ENCODE results near the gene SAMD7. TPM values are rescaled to one million over a fixed set of nuclear protein-coding genes. Genes with fewer than 3 reads are reported as not detected.

Gene SAMD7
- total RNA-seq: not detected in 2 replicates

GRCh38 chr3:169911272-169911671, at the start of gene SAMD7:
Gene SAMD7 (plus strand): TSS chr3:169911572. CDS start chr3:169919499, 7,927 bp downstream.

GRCh38 chr3:169869484-169870220, 41.7 kb upstream of the SAMD7 start, which contains the start of gene LRRC31:
Gene LRRC31 (minus strand): TSS chr3:169869935. CDS start chr3:169869807, 128 bp downstream.

GRCh38 chr3:169966428-169966950, 55.1 kb downstream of the SAMD7 start, which contains the start of gene SEC62:
Gene SEC62 (plus strand): TSS chr3:169966807. CDS start chr3:169966823, 16 bp downstream.

Other genes starting within 250 kb of the SAMD7 start
- 21.3 and 25.2 TPM in 2 replicates for gene MECOM, start 247.9 kb upstream of the SAMD7 start, total RNA-seq
- 92.2 and 99.0 TPM in 2 replicates for gene TERC, start 146.5 kb upstream of the SAMD7 start, total RNA-seq
- 3.6 and 3.7 TPM in 2 replicates for gene ACTRT3, start 142.0 kb upstream of the SAMD7 start, total RNA-seq
- 10.9 and 12.1 TPM in 2 replicates for gene MYNN, start 138.2 kb upstream of the SAMD7 start, total RNA-seq
- not detected in 2 replicates for gene LRRIQ4, start 98.7 kb upstream of the SAMD7 start, total RNA-seq
- 4.6 and 7.1 TPM in 2 replicates for gene LRRC34, start 98.7 kb upstream of the SAMD7 start, total RNA-seq
- not detected in 2 replicates for gene LRRC31, start 41.6 kb upstream of the SAMD7 start, total RNA-seq
- 14.7 and 18.3 TPM in 2 replicates for gene SEC62, start 55.2 kb downstream of the SAMD7 start, total RNA-seq
- gene GPR160, start 126.4 kb downstream of the SAMD7 start, total RNA-seq: 0.15 and 0.17 TPM in 2 replicates